Tibial nerve (tissue), 4 donors: ENCODE results near the gene SRSF5.

Experiments
- EP300 ChIP-seq, 2 donors: sonication (generic); formaldehyde crosslinking; IDR thresholded peaks; one replicate each; pipeline ENCODE4 v1.6.1; 2017; ENCODE audit warnings: antibody characterized with exemption in 2 of 2, mild to moderate bottlenecking in 1 of 2
- POLR2A ChIP-seq, 2 donors: fragments of 450-650 bp; IDR thresholded peaks; one replicate each; pipeline ENCODE4 v1.6.1; 2017; ENCODE audit warnings: antibody characterized with exemption in 2 of 2, mild to moderate bottlenecking in 2 of 2, moderate library complexity in 2 of 2
- TF ChIP-seq, protein P1 (sequence below), 5 experiments: fragments of 200-600 bp in 3 of 5; fragments of 450-650 bp in 2 of 5; sonication (generic) in 3 of 5; IDR thresholded peaks; one replicate each; pipeline ENCODE4 v1.5.1; 2016 to 2019; ENCODE audit warnings: antibody characterized with exemption in 5 of 5, mild to moderate bottlenecking in 3 of 5, moderate library complexity in 2 of 5

DNA sequence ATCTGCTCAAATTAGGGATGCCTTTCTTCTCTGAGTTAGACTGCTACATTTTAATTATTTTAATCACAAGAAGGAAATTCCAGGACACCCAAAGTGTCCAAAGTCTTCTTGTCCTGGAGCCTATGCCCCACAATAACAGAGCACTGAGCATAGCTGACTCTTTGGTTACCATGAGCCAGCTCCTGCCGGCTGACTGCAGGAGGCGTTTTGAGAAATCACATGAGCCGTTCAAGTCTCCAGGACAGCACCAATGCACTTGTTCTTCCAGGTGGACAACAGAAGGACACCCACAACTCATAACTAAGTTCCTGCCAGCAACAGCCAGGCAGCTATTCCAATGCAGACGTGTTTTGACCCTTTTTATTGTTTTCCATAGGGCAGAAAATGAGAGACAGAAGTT is 46.0 kb upstream of the SRSF5 start:
- TF ChIP-seq, protein P1, sequence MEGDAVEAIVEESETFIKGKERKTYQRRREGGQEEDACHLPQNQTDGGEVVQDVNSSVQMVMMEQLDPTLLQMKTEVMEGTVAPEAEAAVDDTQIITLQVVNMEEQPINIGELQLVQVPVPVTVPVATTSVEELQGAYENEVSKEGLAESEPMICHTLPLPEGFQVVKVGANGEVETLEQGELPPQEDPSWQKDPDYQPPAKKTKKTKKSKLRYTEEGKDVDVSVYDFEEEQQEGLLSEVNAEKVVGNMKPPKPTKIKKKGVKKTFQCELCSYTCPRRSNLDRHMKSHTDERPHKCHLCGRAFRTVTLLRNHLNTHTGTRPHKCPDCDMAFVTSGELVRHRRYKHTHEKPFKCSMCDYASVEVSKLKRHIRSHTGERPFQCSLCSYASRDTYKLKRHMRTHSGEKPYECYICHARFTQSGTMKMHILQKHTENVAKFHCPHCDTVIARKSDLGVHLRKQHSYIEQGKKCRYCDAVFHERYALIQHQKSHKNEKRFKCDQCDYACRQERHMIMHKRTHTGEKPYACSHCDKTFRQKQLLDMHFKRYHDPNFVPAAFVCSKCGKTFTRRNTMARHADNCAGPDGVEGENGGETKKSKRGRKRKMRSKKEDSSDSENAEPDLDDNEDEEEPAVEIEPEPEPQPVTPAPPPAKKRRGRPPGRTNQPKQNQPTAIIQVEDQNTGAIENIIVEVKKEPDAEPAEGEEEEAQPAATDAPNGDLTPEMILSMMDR (IDR thresholded peaks at IDR 0.05): no peak
- TF ChIP-seq POLR2A (IDR thresholded peaks at IDR 0.05) (no peak), EP300 (IDR thresholded peaks at IDR 0.05) (no peak)
